Caco-2 (cell line): ENCODE data around the gene PDZD2. TPM values are rescaled to one million over a fixed set of nuclear protein-coding genes. Genes with fewer than 3 reads are reported as not detected.

ENCODE experiments used
- BruUV-seq: library from RNA; stranded (reverse); fragments of 400-500 nt; replicated peaks from 2 replicates; lab custom pipeline; 2021; lab: Mats Ljungman, UMichigan
- CTCF ChIA-PET: fragments of 300-600 bp; sonication (Branson Sonifier 250); formaldehyde crosslinking; loops from one replicate; lab custom pipeline; 2022; ENCODE audit warnings: antibody characterized with exemption; lab: Charles Lee
- POLR2A ChIA-PET: fragments of 300-600 bp; sonication (Branson Sonifier 250); formaldehyde crosslinking; loops from one replicate; lab custom pipeline; 2022; ENCODE audit warnings: antibody characterized with exemption; lab: Charles Lee
- DNase-seq, 2 experiments: peaks; one replicate each; pipeline versions ENCODE4 v3.0.0 to v3.0.0-alpha.2; 2020 to 2022
- H3K27me3 ChIP-seq: replicated peaks from 2 replicates; pipeline ENCODE4 v1.6.0; 2011; ENCODE audit warnings: low read length; ENCODE audit not compliant: control insufficient read depth, insufficient read depth
- H3K36me3 ChIP-seq: 2 replicates; pipeline ENCODE4 v1.5.1; 2011; ENCODE audit warnings: low read length; ENCODE audit not compliant: control insufficient read depth, insufficient read depth
- H3K4me1 ChIP-seq: fragments of 250-450 bp; sonication (Bioruptor Pico); 2 replicates; pipeline ENCODE4 v1.5.1; 2020; ENCODE audit warnings: mild to moderate bottlenecking
- H3K4me3 ChIP-seq: 2 replicates; pipeline ENCODE4 v1.5.1; 2011; ENCODE audit warnings: low read depth, mild to moderate bottlenecking, control low read depth, low read length
- H3K9me3 ChIP-seq: fragments of 250-450 bp; sonication (Bioruptor Pico); 2 replicates; pipeline ENCODE4 v1.5.1; 2020; ENCODE audit warnings: mild to moderate bottlenecking, moderate library complexity
- H3K27ac Mint-ChIP-seq: one replicate; pipeline ENCODE4 v1.8.0; 2022; ENCODE audit warnings: mixed read lengths; ENCODE audit not compliant: unreplicated experiment
- H3K27me3 Mint-ChIP-seq: one replicate; pipeline ENCODE4 v1.8.0; 2022; ENCODE audit warnings: mixed read lengths; ENCODE audit not compliant: insufficient read depth, unreplicated experiment
- H3K36me3 Mint-ChIP-seq: one replicate; pipeline ENCODE4 v1.8.0; 2022; ENCODE audit warnings: mild to moderate bottlenecking, mixed read lengths; ENCODE audit not compliant: insufficient read depth, unreplicated experiment
- H3K4me1 Mint-ChIP-seq: one replicate; pipeline ENCODE4 v1.8.0; 2022; ENCODE audit warnings: low read depth, mixed read lengths; ENCODE audit not compliant: unreplicated experiment
- H3K4me3 Mint-ChIP-seq: one replicate; pipeline ENCODE4 v1.8.0; 2022; ENCODE audit warnings: mild to moderate bottlenecking, moderate library complexity, mixed read lengths; ENCODE audit not compliant: unreplicated experiment
- H3K9me3 Mint-ChIP-seq: one replicate; pipeline ENCODE4 v1.8.0; 2022; ENCODE audit warnings: mixed read lengths; ENCODE audit not compliant: unreplicated experiment
- intact Hi-C: fragments of 100-400 bp; cut with micrococcal nuclease; formaldehyde crosslinking; loops from one replicate; pipeline ENCODE4 v1.10.0; 2022; ENCODE audit not compliant: unreplicated experiment
- total RNA-seq: library from RNA; stranded (reverse); gene quantifications from 2 replicates; pipeline ENCODE4 v1.2.3, GENCODE V29; 2022
- TF ChIP-seq, protein P1 (sequence below), 2 experiments: fragments of 200-600 bp in 1 of 2; IDR thresholded peaks; 1 replicate in 1 of 2; 2 replicates in 1 of 2; pipeline versions ENCODE4 v1.5.1 to v1.8.0; 2011 to 2022; ENCODE audit warnings: antibody characterized with exemption in 1 of 2, control low read depth in 1 of 2, inconsistent platforms in 1 of 2, low read depth in 1 of 2, low read length in 1 of 2, mild to moderate bottlenecking in 1 of 2, moderate library complexity in 1 of 2; ENCODE audit not compliant: insufficient read depth in 1 of 2, severe bottlenecking in 1 of 2, unreplicated experiment in 1 of 2

PDZD2 gene
- total RNA-seq, 1 experiment from 2014 or later, result 0.16 TPM

DNA sequence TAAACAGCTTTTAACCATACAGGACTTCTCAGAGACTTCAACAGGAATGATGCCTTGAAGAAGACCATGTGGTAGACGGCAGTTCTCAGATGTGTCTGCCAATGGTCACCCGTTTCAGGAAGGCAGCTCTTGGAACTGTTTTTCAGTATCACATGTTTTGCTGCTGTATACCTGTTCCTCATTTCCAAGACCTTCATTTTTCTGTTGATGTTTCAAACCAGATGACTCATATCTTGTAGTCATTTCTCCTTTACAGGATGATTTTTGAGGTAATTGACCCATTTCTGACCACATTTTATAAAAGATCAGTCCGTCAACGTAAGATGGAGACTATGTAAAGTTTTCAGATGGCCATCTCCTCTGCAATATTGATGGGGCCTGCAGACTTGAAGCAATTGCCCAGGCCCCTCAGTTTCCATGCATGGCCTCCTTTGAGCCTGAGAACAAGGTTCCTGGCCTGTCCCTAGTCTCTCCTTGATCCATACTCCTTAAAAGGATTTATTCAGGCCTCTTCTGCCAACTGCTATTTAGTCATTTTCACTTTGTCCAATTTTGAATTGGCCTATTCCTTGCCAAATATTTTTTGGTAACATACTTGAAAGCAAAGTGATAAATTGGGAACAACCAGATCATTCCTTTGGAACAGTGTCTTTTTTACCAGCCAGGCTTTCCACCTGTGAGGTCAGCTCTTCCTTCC, 128.6 kb downstream of the PDZD2 start:
- no peaks in the 10 kb centered on the region for H3K27me3 ChIP-seq
- H3K27me3 Mint-ChIP-seq, result peaks cover 35% of the 10 kb centered on the region
- H3K27ac Mint-ChIP-seq, result no peak overlapping the region
- H3K4me3 Mint-ChIP-seq, result no peak overlapping the region
- no peaks in the 10 kb centered on the region for H3K9me3 Mint-ChIP-seq
- no peaks in the 10 kb centered on the region for H3K36me3 Mint-ChIP-seq
- TF ChIP-seq, protein P1, sequence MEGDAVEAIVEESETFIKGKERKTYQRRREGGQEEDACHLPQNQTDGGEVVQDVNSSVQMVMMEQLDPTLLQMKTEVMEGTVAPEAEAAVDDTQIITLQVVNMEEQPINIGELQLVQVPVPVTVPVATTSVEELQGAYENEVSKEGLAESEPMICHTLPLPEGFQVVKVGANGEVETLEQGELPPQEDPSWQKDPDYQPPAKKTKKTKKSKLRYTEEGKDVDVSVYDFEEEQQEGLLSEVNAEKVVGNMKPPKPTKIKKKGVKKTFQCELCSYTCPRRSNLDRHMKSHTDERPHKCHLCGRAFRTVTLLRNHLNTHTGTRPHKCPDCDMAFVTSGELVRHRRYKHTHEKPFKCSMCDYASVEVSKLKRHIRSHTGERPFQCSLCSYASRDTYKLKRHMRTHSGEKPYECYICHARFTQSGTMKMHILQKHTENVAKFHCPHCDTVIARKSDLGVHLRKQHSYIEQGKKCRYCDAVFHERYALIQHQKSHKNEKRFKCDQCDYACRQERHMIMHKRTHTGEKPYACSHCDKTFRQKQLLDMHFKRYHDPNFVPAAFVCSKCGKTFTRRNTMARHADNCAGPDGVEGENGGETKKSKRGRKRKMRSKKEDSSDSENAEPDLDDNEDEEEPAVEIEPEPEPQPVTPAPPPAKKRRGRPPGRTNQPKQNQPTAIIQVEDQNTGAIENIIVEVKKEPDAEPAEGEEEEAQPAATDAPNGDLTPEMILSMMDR (IDR thresholded peaks at IDR 0.05; ENCODE audit: insufficient read depth in 1 of 2, low read depth in 1 of 2, low read length in 1 of 2, severe bottlenecking in 1 of 2, unreplicated experiment in 1 of 2), result no peak
- H3K36me3 ChIP-seq, result no peaks in the 10 kb centered on the region
- no TSS peak for BruUV-seq
- H3K4me1 ChIP-seq, result no peaks in the 10 kb centered on the region
- ChIA-PET CTCF (no interaction called here), POLR2A (no interaction called here)
- H3K4me3 ChIP-seq, result no peak overlapping the region
- intact Hi-C loops, result loop anchor here (2.0 kb wide), 1 partner anchor 41 kb away; no protein-coding TSS in a partner anchor
- H3K4me1 Mint-ChIP-seq, result no peaks in the 10 kb centered on the region
- H3K9me3 ChIP-seq, result no peaks in the 10 kb centered on the region
- DNase-seq, result no peak

DNA sequence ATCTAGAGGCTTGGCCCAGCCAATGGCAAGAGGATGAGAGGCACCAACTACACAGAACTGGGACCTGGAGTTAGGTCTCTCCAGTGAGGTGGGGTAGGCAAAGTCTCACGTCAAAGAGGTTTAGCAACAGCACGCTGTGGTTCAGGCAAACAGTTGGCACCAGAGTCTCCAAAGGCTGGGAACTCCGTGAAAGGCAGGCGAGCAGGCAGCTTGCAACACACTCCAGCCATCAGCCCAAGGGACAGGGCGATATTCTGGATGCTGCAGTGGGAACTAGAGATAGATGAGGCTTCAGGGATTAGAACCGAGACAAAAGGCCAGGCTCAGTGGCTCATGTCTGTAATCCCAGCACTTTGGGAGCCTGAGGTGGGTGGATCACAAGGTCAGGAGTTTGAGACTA, 129.1 kb downstream of the PDZD2 start:
- no peaks in the 10 kb centered on the region for H3K4me1 Mint-ChIP-seq
- no peaks in the 10 kb centered on the region for H3K4me1 ChIP-seq
- no TSS peak for BruUV-seq
- H3K27me3 Mint-ChIP-seq, result peaks cover 35% of the 10 kb centered on the region
- intact Hi-C loops, result loop anchor here (2.0 kb wide), 1 partner anchor 41 kb away; no protein-coding TSS in a partner anchor
- no peak overlapping the region for H3K4me3 ChIP-seq
- no peaks in the 10 kb centered on the region for H3K9me3 ChIP-seq
- H3K36me3 Mint-ChIP-seq, result no peaks in the 10 kb centered on the region
- no peaks in the 10 kb centered on the region for H3K9me3 Mint-ChIP-seq
- no peaks in the 10 kb centered on the region for H3K27me3 ChIP-seq
- no peak overlapping the region for H3K27ac Mint-ChIP-seq
- DNase-seq, result no peak
- POLR2A ChIA-PET, result no interaction called here
- CTCF ChIA-PET, result no interaction called here
- no peak overlapping the region for H3K4me3 Mint-ChIP-seq
- TF ChIP-seq, protein P1 (IDR thresholded peaks at IDR 0.05; ENCODE audit: insufficient read depth in 1 of 2, low read depth in 1 of 2, low read length in 1 of 2, severe bottlenecking in 1 of 2, unreplicated experiment in 1 of 2), result no peak
- no peaks in the 10 kb centered on the region for H3K36me3 ChIP-seq

DNA sequence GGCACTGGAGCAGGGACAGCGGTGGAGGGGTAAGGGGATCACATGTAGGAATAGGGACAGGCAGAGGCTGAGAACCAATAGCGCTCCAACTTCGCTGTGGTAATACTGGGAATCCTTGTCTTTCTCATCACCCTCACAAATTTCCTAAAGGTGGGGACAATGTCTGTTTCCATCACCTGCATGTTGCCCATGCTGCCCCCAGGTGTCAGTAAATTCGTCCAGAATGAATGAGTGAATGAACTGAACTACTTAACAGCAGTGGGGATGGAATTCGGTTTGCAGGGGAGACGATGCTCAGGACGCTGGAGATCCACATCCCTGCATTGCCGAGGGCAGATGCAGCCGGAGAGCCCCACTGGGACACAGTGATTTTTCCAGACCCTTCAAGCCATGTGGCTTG, 129.9 kb downstream of the PDZD2 start:
- POLR2A ChIA-PET, result no interaction called here
- H3K27ac Mint-ChIP-seq, result no peak overlapping the region
- peaks cover 35% of the 10 kb centered on the region for H3K27me3 Mint-ChIP-seq

More for the DNA sequence above, 129.9 kb downstream of the PDZD2 start:
- Mint-ChIP-seq H3K9me3 (no peaks in the 10 kb centered on the region), H3K36me3 (no peaks in the 10 kb centered on the region), H3K4me3 (no peak overlapping the region), H3K4me1 (no peaks in the 10 kb centered on the region)
- H3K36me3 ChIP-seq, result no peaks in the 10 kb centered on the region
- CTCF ChIA-PET, result no interaction called here
- H3K4me3 ChIP-seq, result no peak overlapping the region
- intact Hi-C loops, result loop anchor here (2.0 kb wide), 1 partner anchor 40 kb away; no protein-coding TSS in a partner anchor
- no peaks in the 10 kb centered on the region for H3K9me3 ChIP-seq
- TF ChIP-seq, protein P1 (IDR thresholded peaks at IDR 0.05; ENCODE audit: insufficient read depth in 1 of 2, low read depth in 1 of 2, low read length in 1 of 2, severe bottlenecking in 1 of 2, unreplicated experiment in 1 of 2), result peak in 1 of 2 experiments; percentile 12
- DNase-seq, result peak in 1 of 2 experiments; percentile 12
- BruUV-seq, result no TSS peak
- no peaks in the 10 kb centered on the region for H3K27me3 ChIP-seq
- no peaks in the 10 kb centered on the region for H3K4me1 ChIP-seq
